NB4 (cell line): Measurements from ENCODE around the gene ADORA2B.
A peak's percentile ranks its signal among the peaks of the same experiment; 100 is the strongest.

Experiments used
- DNase-seq: peaks from one replicate; pipeline ENCODE4 v3.0.0; 2010; ENCODE audit warnings: low read depth
- H3K4me3 ChIP-seq: one replicate; pipeline ENCODE4 v1.5.1; 2011; ENCODE audit warnings: mild to moderate bottlenecking, low read depth, low read length, moderate library complexity
- CTCF ChIP-seq: IDR thresholded peaks from one replicate; pipeline ENCODE4 v1.5.1; 2012; ENCODE audit warnings: low read depth, low read length
- MAX ChIP-seq: IDR thresholded peaks from 2 replicates; pipeline ENCODE4 v1.6.1; 2011; ENCODE audit warnings: low read depth, low read length
- MYC ChIP-seq: IDR thresholded peaks from 2 replicates; pipeline ENCODE4 v1.6.1; 2011; ENCODE audit warnings: low read depth, low read length
- POLR2A ChIP-seq: IDR thresholded peaks from 2 replicates; pipeline ENCODE4 v1.6.1; 2011; ENCODE audit warnings: mild to moderate bottlenecking; ENCODE audit not compliant: insufficient read length; ENCODE audit errors: extremely low read depth

Gene ADORA2B

DNA sequence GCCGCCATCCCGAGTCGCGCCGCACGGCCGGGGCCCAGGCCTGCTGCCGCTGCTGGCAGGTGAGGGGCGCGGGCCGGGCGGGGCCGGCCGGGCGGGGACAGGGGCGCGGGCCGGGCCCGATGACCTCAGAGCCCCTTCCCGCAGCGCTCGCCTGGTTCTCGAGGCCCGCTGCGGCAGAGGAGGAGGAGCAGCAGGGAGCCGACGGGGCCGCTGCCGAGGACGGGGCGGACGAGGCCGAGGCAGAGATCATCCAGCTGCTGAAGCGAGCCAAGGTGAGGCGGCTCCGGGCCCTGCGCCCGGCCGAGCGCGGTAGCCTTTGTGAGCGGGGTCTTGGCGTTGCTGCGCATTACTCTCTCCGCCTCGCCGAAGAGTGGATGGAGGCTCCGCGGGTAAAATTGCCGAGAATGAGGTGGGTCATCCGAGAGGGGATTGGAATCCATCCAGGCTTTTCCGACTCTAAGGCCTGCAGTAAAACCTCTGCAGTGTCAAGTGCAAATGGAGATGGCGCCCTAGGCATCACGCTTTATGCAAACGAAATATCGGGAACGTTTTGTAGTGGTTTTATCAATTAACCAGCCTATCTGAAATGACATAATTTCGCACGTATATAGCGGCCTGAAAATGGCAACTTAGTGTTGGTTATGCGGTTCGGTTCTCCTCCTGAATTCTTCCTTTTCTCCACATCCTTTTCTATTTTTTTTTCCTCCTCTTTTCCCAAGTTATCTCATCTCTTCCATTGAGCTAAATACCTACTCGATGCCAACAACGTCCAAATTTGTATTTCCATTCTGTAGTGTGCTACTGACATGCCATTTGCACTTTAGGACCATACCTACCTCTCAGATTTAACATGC lies 55.3 kb downstream of the ADORA2B start:
- peak; percentile 5 for TF ChIP-seq CTCF
- no peak for TF ChIP-seq MYC
- DNase-seq, result peak; percentile 67
- H3K4me3 ChIP-seq, result peak overlapping the region; percentile 97

DNA sequence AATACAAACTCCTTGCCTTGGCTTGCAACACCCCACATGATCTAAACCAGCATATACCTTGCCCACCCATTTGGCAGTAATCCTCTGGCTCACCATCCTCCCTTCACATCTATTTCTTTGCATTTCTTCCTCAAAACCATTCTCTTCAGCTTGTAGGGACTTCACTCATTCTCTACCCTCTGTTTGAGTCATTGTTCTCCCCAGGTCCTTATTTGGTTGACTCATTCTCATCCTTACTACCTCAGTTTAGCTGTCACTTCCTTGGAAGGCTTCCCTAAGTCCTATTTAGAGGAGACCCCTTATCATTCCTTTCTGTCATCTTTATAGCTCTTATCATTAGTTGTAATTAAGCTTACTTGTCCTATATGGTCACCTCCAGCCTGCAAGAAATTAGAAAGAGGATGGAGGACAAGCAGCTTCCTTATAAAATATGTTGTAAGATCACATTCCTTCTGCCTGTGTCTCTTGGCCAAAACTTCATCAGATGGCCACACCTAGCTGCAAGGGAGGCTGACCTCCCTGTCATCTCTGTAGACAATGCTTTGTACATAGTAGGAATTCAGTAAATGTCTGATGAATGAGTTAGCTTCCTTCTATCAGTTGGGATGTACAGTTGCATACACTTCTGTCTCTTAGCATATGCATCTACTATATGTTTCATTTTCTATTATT lies 56.4 kb downstream of the ADORA2B start:
- H3K4me3 ChIP-seq, result peak overlapping the region; percentile 97
- no peak for DNase-seq
- TF ChIP-seq MAX (no peak), POLR2A (no peak), MYC (no peak), CTCF (no peak)

GRCh38 chr17:16002708-16003260 lies 57.9 kb downstream of the ADORA2B start:
- no peak for DNase-seq
- TF ChIP-seq CTCF, result no peak
- TF ChIP-seq POLR2A, result no peak
- no peak for TF ChIP-seq MYC
- TF ChIP-seq MAX, result no peak
- H3K4me3 ChIP-seq, result no peak overlapping the region

DNA sequence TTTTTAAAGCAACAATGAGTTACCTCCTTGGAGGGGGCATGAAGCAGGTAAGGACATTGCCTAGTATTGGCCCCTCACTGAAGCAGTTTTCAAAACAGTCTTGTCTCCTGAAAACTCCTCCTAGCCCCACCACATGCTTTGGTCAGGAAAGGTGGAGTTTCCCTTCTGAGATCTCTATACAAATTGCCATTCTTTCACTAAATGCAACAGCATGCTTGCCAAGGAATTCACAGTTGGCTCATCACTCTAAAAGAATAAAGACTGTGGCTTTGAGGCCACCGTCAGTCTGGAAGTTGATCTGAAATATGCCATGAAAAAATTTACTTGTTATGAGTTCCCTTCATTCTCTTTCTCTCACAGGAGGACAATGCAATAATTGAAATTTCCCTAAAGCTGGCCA lies 58.9 kb downstream of the ADORA2B start:
- no peak overlapping the region for H3K4me3 ChIP-seq
- TF ChIP-seq POLR2A, result no peak
- DNase-seq, result no peak

GRCh38 chr17:16005636-16006035 lies 60.7 kb downstream of the ADORA2B start:
- H3K4me3 ChIP-seq, result no peak overlapping the region
- TF ChIP-seq CTCF (no peak), MAX (no peak), MYC (no peak), POLR2A (no peak)

GRCh38 chr17:16007439-16007838 lies 62.5 kb downstream of the ADORA2B start:
- no peak for DNase-seq
- TF ChIP-seq MAX (no peak), MYC (no peak), POLR2A (no peak), CTCF (no peak)
- H3K4me3 ChIP-seq, result no peak overlapping the region

More at GRCh38 chr17:16005636-16006035, 60.7 kb downstream of the ADORA2B start:
- DNase-seq, result no peak
